Fibroblast of mammary gland (primary cell): ENCODE results near the gene SUPT5H.

ENCODE experiments used
- DNase-seq: peaks from one replicate; pipeline ENCODE4 v3.0.0-alpha.2; 2010; ENCODE audit warnings: low read depth
- H3K4me3 ChIP-seq: 2 replicates; pipeline ENCODE4 v1.5.1; 2011; ENCODE audit warnings: low read depth, mild to moderate bottlenecking, low read length, moderate library complexity; ENCODE audit not compliant: control insufficient read depth
- CTCF ChIP-seq: conservative IDR thresholded peaks from 2 replicates; pipeline ENCODE4 v1.5.1; 2011; ENCODE audit warnings: low read depth, low read length, inconsistent platforms; ENCODE audit not compliant: control insufficient read depth, insufficient read depth

SUPT5H gene

GRCh38 chr19:39401549-39402345 lies 43.6 kb upstream of the SUPT5H start:
- TF ChIP-seq CTCF, result no peak
- no peak overlapping the region for H3K4me3 ChIP-seq
- peak; percentile 95 for DNase-seq

GRCh38 chr19:39402346-39403300 lies 42.8 kb upstream of the SUPT5H start:
- peak overlapping the region; percentile 43 for H3K4me3 ChIP-seq
- TF ChIP-seq CTCF, result no peak
- DNase-seq, result peak; percentile 94

GRCh38 chr19:39403331-39404312 lies 41.8 kb upstream of the SUPT5H start:
- no peak for TF ChIP-seq CTCF
- peak; percentile 100 for DNase-seq
- peak overlapping the region; percentile 43 for H3K4me3 ChIP-seq

GRCh38 chr19:39405261-39405957 lies 40.0 kb upstream of the SUPT5H start:
- no peak overlapping the region for H3K4me3 ChIP-seq
- TF ChIP-seq CTCF, result no peak
- DNase-seq, result no peak

GRCh38 chr19:39405958-39406655 lies 39.3 kb upstream of the SUPT5H start:
- DNase-seq, result no peak
- TF ChIP-seq CTCF, result no peak
- H3K4me3 ChIP-seq, result peak overlapping the region; percentile 52
